G401 (cell line): ENCODE measurements around the gene CDC34. TPM values are rescaled to one million over a fixed set of nuclear protein-coding genes. Genes with fewer than 3 reads are reported as not detected.

Experiments
- DNase-seq: peaks from one replicate; pipeline ENCODE4 v3.0.0-alpha.2; 2015; ENCODE audit warnings: low spot score
- in situ Hi-C: cut with HindIII; loops from 2 replicates; pipeline ENCODE4 v1.10.0; 2016; ENCODE audit warnings: low sequenced_read_pairs, mixed read lengths
- total RNA-seq: library from RNA; depleted of rRNA; stranded (reverse); fragments of >200 nt; shearing (Covaris generic); gene quantifications from 2 replicates; pipeline ENCODE4 v1.2.3, GENCODE V29; 2014; rRNA removed

Gene CDC34, protein sequence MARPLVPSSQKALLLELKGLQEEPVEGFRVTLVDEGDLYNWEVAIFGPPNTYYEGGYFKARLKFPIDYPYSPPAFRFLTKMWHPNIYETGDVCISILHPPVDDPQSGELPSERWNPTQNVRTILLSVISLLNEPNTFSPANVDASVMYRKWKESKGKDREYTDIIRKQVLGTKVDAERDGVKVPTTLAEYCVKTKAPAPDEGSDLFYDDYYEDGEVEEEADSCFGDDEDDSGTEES
- total RNA-seq, result 178 and 208 TPM in 2 replicates

DNA sequence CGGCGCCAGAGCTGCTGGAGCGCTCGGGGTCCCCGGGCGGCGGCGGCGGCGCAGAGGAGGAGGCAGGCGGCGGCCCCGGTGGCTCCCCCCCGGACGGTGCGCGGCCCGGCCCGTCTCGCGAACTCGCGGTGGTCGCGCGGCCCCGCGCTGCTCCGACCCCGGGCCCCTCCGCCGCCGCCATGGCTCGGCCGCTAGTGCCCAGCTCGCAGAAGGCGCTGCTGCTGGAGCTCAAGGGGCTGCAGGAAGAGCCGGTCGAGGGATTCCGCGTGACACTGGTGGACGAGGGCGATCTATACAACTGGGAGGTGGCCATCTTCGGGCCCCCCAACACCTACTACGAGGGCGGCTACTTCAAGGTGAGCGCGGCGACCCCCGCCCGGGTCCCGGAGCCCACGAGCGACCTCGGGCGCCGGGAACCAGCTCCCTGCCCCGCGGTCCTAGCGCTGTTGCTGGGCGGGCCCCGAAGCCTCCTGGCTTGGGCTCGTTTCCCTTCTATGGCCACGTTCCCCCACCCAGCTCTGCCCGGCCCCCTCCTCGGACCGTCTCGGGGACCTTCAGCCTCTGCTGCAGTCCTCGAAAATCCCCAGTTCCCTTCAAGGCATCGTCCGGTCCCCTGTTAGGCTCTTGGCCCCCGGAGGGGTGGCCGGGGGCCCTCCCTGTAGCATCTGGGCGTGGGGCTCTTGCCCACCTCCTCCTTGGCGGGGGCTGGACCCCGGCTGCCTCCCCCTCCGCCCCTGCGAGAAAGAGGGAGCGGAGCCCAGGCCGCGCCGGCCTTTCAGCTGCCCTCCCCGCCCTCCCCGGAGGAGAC is at the start of gene CDC34:
Gene CDC34 (plus strand): TSS at position 8 of the 808 bp plus-strand sequence. CDS start 172 bp downstream, at position 180.
- DNase-seq, result no peak
- in situ Hi-C loops, result no loop called here

DNA sequence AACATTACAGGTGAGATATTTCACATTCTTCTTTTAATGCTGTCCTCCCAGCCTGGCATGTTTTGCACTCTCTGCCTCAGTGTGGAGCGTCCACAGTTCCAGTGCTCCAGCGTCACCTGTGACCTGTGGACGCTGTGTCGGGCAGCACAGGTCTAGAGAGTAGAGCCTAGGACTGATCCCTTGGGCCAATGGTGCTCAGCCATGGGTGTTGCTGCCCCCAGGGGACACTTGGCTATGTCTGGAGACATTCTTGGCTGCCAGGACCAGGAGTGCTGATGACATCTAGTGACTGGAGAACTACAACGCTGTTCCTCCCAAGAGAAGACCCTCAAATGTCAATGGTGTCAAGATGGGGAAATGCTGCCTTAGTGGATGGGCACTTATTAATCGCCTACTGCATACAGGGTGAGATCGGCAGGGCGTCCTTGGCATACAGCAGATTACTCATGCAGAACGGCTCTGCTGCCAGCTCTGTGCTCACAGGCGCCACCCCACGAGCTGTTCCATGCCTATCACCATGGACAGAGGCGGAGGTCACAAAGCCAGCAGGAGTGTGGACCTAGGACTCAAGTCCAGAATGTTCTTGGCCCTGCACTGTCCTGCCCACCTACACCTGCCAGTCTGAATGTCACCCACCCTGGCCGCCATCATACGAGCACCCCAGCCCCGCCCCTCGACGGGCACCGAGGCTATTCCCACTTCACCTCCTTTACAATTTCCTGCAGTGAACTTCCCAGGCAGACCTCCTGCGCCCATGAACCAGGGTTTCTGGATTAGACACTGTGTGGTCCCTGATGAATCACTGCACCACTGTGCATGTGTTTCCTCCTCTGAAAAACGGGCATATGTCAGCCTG is 49.1 kb upstream of the CDC34 start:
- no peak for DNase-seq
- in situ Hi-C loops, result no loop called here

DNA sequence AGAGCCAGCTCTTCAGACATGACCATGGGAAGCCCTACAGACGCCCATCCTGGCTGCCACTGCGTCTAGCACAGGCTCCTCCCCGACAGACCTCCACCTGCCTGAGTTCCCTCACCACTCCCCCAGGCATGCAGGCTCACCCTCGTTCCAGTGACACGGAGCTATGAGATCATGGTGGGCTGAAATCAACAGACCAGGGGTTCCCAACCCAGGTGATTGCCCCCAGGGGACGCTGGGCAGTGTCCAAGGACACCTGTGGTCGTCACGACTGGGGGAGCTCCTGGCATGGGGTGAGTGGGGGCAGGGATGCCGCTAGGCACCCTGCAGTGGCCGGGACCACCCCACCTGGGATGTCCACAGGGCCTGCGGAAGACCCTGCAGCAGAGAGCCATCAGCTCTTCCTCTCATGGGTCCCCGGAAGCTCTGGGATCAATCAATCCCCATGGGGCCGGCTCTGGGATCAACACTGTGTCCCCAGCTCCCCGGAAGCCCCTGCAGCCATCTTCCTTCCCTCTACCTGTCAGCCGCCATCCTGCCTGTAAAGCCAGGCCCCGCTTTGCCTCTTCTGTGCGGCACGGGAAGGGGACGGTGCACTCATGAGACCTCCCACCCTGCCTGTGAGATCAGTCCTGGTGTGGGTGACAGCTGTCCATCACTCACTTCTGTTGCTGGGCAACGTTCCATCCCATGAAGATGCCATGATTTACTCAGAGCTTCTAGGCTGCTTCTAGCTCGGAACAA is 48.1 kb upstream of the CDC34 start:
- in situ Hi-C loops, result no loop called here
- no peak for DNase-seq

DNA sequence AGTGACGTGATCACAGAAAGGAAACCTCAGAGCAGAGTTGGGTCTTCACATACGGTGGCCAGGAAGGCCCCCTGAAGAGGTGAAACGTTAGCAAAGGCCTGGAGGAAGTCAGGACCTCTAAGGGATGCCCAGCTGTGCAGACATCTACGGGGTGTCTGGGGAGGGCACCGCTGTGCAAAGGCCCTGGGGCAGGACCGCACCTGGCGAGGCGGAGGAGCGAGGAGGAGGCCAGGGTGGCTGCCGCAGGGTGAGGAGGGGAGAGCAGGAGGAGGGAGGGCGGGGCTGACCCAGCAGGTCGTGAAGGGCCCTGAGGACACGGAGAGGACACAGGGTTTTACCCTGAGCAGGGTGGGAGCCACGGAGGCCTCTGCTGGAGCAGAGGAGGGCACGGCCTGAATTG is 47.1 kb upstream of the CDC34 start:
- no peak for DNase-seq

DNA sequence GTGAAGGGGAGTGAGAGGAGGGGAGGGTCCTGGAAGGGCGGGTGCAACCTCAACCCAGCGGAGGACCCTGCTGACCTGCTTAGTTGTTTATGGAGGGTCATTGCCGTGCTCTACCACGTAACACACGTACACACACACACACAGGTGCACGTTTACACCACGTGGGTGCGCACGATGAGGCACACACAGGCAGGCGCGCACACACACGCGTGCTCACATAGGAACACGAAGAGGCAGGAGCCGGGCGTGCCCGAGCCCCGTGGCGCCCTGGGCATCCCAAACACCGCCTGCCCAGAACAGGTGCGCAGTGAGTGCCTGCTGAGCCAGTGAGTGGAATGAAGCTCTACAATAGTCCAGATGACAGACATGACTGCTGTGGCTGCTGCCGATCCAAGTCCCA is 46.5 kb upstream of the CDC34 start:
- no peak for DNase-seq

More for the DNA sequence above, 47.1 kb upstream of the CDC34 start:
- in situ Hi-C loops, result no loop called here

DNA sequence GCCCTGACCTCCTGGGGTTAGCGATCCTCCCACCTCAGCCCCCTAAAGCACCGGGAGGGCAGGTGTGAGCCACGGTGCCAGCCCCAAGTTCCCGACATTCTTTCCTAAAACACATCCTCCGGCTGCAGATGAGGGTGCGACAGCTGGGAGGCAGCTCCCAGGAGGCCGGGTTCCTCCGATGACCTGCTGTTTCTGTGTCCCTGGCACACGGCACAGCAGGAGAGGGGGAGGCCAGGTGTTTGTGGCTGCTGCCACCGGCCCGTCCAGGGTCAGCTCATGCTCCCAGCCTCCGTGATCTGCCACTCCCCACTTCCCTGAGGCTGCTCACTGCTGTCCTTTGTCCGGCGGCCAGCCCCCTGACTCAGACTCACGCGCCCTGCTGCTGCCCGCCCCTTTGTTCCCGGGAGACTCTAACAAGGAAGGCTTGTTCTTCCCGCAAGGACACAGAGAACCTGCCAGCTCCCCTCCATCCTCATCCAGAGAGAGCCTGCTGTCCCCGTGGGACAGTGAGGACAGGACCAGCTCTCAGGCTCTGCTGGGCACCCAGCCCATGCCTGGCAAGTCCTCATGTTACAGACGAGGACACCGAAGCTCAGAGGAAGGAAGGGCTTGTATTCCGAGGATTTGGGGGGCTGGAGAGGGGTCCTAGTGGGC is 45.9 kb upstream of the CDC34 start:
- peak; percentile 33 for DNase-seq
- in situ Hi-C loops, result no loop called here

More for the DNA sequence above, 46.5 kb upstream of the CDC34 start:
- in situ Hi-C loops, result no loop called here

DNA sequence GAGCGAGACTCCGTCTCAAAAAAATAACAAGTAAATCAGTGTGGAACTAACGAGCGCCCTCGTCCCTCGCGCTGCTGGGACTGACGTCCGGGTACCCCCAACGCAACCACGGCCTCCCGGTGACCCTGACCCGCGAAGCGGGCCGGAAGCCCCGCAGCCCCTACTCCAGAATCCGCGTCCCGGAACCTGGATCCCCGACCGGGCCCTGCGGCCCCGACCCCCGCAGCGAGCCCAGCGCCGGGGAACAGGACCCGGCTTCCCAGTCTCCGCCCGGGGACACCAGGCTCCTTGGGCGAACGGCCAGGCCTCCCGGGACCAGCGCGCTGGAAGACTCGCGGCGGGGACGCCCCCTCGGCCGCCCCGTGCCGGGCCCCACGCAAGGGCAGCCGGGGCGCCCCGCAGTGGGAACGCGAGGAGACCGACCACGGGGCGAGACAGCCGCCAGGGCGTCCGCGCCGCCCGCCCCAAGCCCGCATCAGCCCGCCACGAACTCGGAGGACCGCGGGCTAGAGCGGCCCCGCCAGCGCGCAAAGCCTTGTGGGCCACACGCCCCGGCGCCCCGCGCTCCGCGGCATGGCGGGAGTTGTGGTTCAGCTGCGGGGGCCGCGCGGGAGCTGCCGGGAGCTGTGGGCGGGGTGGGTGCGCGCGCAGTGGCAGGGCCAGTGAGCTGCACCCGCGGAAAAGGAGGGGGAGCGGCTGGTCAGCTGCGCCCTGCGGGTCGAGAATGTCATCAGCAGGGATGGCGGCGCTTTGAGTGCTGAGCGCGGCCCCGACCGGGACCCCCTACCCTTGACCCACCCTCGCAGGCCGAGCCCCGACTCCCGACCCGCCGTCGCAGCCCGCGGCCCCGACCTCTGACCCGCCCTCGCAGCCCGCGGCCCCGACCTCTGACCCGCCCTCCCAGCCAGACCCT is 42.8 kb upstream of the CDC34 start:
- in situ Hi-C loops, result no loop called here
- peak; percentile 88 for DNase-seq

DNA sequence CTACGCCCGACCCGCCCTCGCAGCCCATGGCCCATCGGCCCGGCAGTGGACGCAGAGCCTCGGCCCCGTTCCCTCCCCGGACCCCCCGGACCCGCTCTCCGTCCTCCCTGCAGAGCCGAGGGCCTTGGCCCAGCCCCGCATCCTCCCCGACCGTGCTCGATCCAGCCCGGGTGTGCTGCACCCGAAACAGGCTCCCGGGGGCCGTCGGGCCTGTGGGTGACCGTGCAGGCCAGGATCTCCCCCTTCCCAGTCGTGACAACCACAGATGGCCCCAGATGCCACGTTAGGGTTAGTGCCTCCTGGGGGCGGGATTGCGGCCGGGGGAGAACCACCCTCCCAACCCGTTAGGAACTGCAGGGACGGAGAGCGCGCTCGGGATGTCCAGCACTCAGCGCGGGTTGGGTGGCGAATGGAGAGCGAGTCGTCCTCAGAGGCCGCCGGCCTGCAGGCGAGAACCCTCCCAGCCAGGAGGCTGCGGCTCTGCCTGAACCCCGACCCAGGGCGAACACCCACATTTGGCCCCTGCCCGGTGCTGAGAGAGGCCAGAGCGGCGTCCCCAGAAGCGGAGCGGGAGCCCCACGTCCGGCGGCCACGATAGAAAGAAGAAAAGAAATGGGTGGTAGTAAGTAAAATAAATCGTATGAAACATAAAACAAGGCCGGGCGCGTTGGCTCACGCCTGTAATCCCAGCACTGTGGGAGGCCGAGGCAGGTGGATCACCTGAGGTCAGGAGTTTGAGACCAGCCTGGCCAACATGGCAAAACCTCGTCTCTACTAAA is 42.0 kb upstream of the CDC34 start:
- in situ Hi-C loops, result no loop called here
- peak; percentile 35 for DNase-seq

DNA sequence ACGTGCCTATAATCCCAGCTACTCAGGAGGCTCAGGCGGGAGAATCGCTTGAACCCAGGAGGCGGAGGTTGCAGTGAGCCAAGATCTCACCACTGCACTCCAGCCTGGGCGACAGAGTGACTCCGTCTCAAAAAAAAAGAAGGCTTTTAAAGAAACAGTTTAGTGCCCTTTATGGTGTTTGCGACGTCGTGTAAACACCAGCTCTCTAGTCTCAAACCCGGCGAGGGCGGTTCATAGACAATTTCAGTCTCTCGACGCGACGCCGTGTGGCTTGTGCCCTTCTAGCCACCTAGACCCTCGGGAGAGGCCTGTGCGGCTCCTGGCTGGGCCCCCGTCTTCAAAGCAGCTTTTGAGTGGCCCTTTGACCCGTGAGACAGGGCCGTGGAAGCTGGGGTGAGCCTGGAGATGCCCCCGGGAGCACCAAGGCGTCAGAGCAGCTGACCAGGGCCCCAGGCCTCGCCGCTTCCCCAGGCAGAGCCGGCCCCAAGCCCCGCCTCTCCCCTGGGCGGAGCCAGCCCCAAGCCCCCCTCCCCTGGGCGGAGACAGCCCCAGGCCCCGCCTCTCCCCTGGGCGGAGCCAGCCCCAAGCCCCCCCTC is 40.3 kb upstream of the CDC34 start:
- in situ Hi-C loops, result no loop called here
- no peak for DNase-seq

DNA sequence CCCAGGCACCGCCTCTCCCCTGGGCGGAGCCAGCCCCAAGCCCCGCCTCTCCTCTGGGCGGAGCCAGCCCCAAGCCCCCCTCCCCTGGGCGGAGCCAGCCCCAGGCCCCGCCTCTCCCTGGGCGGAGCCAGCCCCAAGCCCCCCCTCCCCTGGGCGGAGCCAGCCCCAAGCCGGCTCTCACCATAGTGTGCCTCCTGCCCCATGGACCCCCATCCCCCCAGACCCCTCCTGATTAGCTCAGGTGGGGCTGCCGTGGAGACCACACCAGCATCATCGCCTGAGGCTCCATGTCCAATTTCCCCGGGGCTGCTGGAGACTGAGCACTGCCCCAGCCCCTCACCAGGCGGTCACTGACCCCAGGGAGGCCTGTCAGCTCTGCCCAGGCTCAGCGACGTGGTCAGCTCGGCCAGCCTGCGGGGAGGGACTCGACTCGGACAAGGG is 39.4 kb upstream of the CDC34 start:
- no peak for DNase-seq
- in situ Hi-C loops, result no loop called here

DNA sequence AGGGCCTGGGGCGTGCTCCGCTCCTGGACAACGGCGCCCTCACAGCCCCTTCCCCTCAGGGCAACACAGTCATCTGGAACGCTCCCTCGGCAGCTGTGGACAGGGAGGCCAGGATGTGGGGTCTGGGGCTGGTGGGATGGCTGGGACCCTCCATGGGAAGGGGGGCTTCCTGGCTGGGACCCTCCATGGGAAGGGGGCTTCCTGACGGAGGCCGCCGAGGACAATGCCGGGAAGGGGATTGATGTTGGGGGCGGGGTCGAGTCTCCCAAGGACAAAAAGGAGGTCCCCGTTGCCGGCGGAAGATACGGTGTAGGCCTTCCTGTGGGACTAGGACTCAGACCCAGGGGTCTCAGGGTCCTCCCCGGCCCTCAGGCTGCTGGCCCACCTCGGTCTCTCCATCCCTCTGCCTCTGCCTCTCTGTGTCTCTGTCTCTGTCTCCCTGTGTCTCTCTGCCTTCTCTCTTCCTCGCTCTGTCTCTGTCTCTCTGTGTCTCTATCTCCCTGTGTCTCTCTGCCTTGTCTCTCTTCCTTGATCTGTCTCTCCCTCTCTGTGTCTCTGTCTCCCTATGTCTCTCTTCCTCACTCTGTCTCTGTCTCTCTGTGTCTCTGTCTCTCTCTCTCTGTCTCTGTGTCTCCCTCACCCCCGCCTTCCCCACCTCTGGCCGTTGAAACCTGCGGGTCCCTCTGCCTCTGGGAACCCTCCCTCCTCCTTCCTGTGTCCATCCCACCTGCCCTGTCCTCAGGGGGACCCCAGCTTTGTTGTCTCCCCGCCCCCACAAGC is 38.0 kb upstream of the CDC34 start:
- no peak for DNase-seq
- in situ Hi-C loops, result no loop called here

DNA sequence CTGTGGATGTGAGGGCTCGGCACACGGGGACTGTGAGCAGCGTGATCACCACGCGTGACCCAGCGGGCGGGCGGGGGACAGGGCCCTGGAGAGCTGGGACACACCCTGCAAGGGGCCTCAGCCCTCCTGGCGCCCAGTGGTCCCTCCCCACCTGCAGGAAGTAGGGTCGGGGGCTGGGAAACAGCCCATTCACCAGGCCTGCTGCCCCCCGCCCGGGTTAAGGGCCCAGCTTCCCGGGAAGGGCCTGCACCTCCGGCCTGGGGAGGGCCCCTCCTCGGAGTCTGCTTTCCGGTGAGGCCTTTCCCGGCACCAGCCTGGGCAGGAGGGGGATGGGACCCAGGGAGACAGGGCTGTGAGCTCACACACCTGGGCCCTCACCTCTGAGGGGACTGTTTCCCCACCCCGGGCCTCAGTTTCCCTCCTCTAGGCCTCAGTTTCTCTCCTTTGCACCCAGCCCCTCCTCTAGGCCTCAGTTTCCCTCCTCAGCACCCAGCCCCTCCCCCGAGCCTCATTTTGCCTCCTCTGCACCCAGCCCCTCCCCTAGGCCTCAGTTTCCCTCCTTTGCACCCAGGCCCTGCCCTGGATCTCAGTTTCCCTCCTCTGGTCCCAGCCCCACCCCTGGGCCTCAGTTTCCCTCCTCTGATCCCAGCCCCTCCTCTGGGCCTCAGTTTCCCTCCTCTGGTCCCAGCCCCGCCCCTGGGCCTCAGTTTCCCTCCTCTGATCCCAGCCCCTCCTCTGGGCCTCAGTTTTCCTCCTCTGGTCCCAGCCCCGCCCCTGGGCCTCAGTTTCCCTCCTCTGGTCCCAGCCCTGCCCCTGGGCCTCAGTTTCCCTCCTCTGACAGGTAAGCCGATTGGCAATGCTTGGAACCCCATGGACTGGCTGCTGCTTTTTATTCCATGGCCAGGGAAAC is 37.1 kb upstream of the CDC34 start:
- in situ Hi-C loops, result no loop called here
- no peak for DNase-seq

DNA sequence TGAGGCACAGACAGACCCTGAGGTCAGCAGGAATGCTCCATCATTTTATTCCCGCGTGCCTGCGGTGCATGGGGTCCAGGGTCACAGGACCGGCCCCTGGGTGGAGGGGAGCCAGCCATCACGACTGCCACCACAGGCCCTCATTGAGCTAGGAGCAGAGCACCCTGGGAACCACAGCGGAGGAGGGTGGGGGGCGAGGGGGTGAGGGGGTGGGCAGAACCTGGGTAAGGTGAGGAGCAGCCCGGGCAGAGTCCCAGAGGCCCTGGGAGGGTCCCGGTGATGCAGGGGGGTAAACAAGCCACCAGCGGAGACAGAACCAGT is 36.5 kb upstream of the CDC34 start:
- DNase-seq, result no peak
- in situ Hi-C loops, result no loop called here

DNA sequence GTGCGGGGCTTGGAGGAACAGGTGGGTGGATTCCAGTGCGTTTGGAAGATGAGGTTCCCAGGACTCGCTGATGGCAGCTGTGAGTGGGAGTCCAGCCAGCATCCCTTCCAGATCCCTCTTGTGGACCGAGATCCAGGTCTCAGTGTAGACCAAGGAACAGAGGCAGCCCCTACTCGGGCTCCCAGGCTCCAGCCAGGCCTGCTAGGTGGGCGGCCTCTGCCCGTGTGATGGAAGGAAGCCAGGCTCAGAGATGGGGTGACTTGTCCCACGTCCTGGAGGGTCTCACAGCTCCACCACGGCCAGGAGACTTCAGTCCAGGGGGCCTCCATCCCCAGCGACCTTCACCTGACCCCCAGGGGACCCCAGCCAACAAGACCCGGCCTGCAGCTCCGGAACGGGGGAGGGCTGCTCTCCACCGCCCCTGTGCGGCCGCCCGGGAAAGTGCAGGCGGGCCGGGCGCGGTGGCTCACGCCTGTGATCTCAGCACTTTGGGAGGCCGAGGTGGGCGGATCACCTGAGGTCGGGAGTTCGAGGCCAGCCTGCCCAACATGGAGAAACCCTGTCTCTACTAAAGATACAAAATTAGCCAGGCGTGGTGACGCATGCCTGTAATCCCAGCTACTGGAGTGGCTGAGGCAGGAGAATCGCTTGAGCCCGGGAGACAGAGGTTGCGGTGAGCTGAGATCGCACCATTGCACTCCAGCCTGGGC is 36.0 kb upstream of the CDC34 start:
- peak; percentile 65 for DNase-seq
- in situ Hi-C loops, result no loop called here
